Body of pancreas (tissue), 4 donors: ENCODE measurements around the gene SLC7A4. TPM values are rescaled to one million over a fixed set of nuclear protein-coding genes. Genes with fewer than 3 reads are reported as not detected.

ENCODE experiments used
- ATAC-seq: fragments of 150-250 bp; one replicate; pipeline ENCODE4 v1.9.1; 2016
- DNase-seq, 4 donors: peaks; one replicate each; pipeline ENCODE4 v3.0.0-alpha.2; 2019
- H3K27ac ChIP-seq, 4 donors: fragments of 200-600 bp; sonication (generic); 1 replicate in 3 of 4; 2 replicates in 1 of 4; pipeline versions ENCODE4 v1.5.1 to v1.6.1; 2016 to 2019; ENCODE audit warnings: mild to moderate bottlenecking in 1 of 4, mixed read lengths in 1 of 4, moderate library complexity in 1 of 4
- H3K27me3 ChIP-seq, 2 donors: fragments of 200-600 bp; sonication (generic); one replicate each; pipeline ENCODE4 v1.6.0; 2016; ENCODE audit warnings: mild to moderate bottlenecking in 1 of 2
- H3K36me3 ChIP-seq, 2 donors: fragments of 200-600 bp; sonication (generic); replicated peaks in 1 of 2; 2 replicates each; pipeline ENCODE4 v1.5.1; 2016; ENCODE audit warnings: low read depth in 2 of 2; ENCODE audit not compliant: insufficient read depth in 1 of 2
- H3K4me1 ChIP-seq: fragments of 200-600 bp; sonication (generic); one replicate; pipeline ENCODE4 v1.6.0; 2016
- H3K4me3 ChIP-seq, 2 donors: fragments of 200-600 bp; sonication (generic); 1 replicate in 1 of 2; 2 replicates in 1 of 2; pipeline ENCODE4 v1.5.1; 2016 to 2019
- H3K9me3 ChIP-seq, 3 donors: fragments of 200-600 bp; sonication (generic); 1 replicate in 2 of 3; 2 replicates in 1 of 3; pipeline ENCODE4 v1.5.1; 2016
- CTCF ChIP-seq, 7 experiments: fragments of 450-650 bp in 4 of 7; fragments of 200-600 bp in 3 of 7; sonication (generic) in 3 of 7; IDR thresholded peaks; one replicate each; pipeline ENCODE4 v1.5.1; 2016 to 2019; ENCODE audit warnings: antibody characterized with exemption in 7 of 7
- POLR2A ChIP-seq, 3 donors: fragments of 450-650 bp; IDR thresholded peaks; one replicate each; pipeline ENCODE4 v1.6.1; 2016; ENCODE audit warnings: antibody characterized with exemption in 3 of 3, mild to moderate bottlenecking in 2 of 3
- WGBS, 2 donors: methylation state at CpG; one replicate each; pipeline ENCODE4 v1.1.5; 2017; 5-methylcytosine and 5-hydroxymethylcytosine counted together
- intact Hi-C: fragments of 100-400 bp; cut with DNase I; formaldehyde crosslinking; loops from one replicate; pipeline ENCODE4 v1.15.1; 2023
- total RNA-seq, 2 donors: library from RNA; depleted of rRNA; stranded (reverse); fragments of >200 nt; gene quantifications; one replicate each; pipeline ENCODE4 v1.1.0, GENCODE V29; 2016

Gene SLC7A4
- total RNA-seq, 2 donors from 2014 or later = 1.3 to 1.8 TPM

- no peak for TF ChIP-seq CTCF (IDR thresholded peaks at IDR 0.05)
- no peak for TF ChIP-seq POLR2A (IDR thresholded peaks at IDR 0.05)
- DNase-seq (no peak), ATAC-seq (no peak)
- H3K27me3 ChIP-seq = no peaks in the 10 kb centered on the region
- no peak overlapping the region for H3K27ac ChIP-seq
- no peaks in the 10 kb centered on the region for H3K9me3 ChIP-seq
- H3K36me3 ChIP-seq = peaks cover 6 to 11% of the 10 kb centered on the region in 2 donors
- intact Hi-C loops = no loop called here
- H3K4me3 ChIP-seq = no peak overlapping the region
- no peaks in the 10 kb centered on the region for H3K4me1 ChIP-seq
- WGBS, 2 donors = 88 to 92% methylated on average over 3 to 27 of the region's 30 CpGs
These were observed 38.0 kb downstream of the SLC7A4 start for GRCh38 chr22:20994128-20994901.

- no peaks in the 10 kb centered on the region for H3K4me1 ChIP-seq
- H3K4me3 ChIP-seq = no peak overlapping the region
- H3K9me3 ChIP-seq = no peaks in the 10 kb centered on the region
- peaks cover 6 to 11% of the 10 kb centered on the region in 2 donors for H3K36me3 ChIP-seq
- ATAC-seq (no peak), DNase-seq (no peak)
- intact Hi-C loops = no loop called here
- no peaks in the 10 kb centered on the region for H3K27me3 ChIP-seq
- no peak for TF ChIP-seq CTCF (IDR thresholded peaks at IDR 0.05)
- no peak for TF ChIP-seq POLR2A (IDR thresholded peaks at IDR 0.05)
- WGBS, 2 donors = 89 to 95% methylated on average over 3 to 29 of the region's 29 CpGs
- no peak overlapping the region for H3K27ac ChIP-seq
These were observed 38.8 kb downstream of the SLC7A4 start for GRCh38 chr22:20993304-20994127.

GRCh38 chr22:20992456-20993303 is 39.7 kb downstream of the SLC7A4 start:
- no peak overlapping the region for H3K27ac ChIP-seq
- intact Hi-C loops = no loop called here
- no peaks in the 10 kb centered on the region for H3K9me3 ChIP-seq
- H3K4me1 ChIP-seq = no peaks in the 10 kb centered on the region
- TF ChIP-seq CTCF (IDR thresholded peaks at IDR 0.05) (no peak), POLR2A (IDR thresholded peaks at IDR 0.05) (no peak)
- no peak for DNase-seq
- H3K36me3 ChIP-seq = peaks cover 6 to 11% of the 10 kb centered on the region in 2 donors
- no peaks in the 10 kb centered on the region for H3K27me3 ChIP-seq
- no peak overlapping the region for H3K4me3 ChIP-seq
- 87 to 91% methylated on average over 11 to 21 of the region's 21 CpGs for WGBS, 2 donors
- ATAC-seq = no peak

- ATAC-seq = no peak
- peaks cover 8 to 11% of the 10 kb centered on the region in 2 donors for H3K36me3 ChIP-seq
- H3K4me3 ChIP-seq = no peak overlapping the region
These were observed 40.3 kb downstream of the SLC7A4 start for GRCh38 chr22:20992056-20992442.

More at GRCh38 chr22:20992056-20992442, 40.3 kb downstream of the SLC7A4 start:
- intact Hi-C loops = no loop called here
- H3K27ac ChIP-seq = no peak overlapping the region
- H3K9me3 ChIP-seq = no peaks in the 10 kb centered on the region
- WGBS, 2 donors = 60 to 93% methylated on average over 1 to 7 of the region's 7 CpGs
- no peaks in the 10 kb centered on the region for H3K27me3 ChIP-seq
- no peak for DNase-seq
- H3K4me1 ChIP-seq = no peaks in the 10 kb centered on the region
- no peak for TF ChIP-seq POLR2A (IDR thresholded peaks at IDR 0.05)
- TF ChIP-seq CTCF (IDR thresholded peaks at IDR 0.05) = no peak
